Retinal pigment epithelial cell (primary cell): Measurements from ENCODE around the gene FAM204A.

ENCODE experiments used
- DNase-seq: peaks from one replicate; pipeline ENCODE4 v3.0.0-alpha.2; 2010; ENCODE audit warnings: low read depth
- H3K4me3 ChIP-seq: 2 replicates; pipeline ENCODE4 v1.5.1; 2011; ENCODE audit warnings: mild to moderate bottlenecking, low read length, control low read depth, moderate library complexity
- TF ChIP-seq, protein P1 (sequence below): conservative IDR thresholded peaks from 2 replicates; pipeline ENCODE4 v1.5.1; 2011; ENCODE audit warnings: low read depth, low read length, control low read depth, inconsistent platforms

The FAM204A gene

DNA sequence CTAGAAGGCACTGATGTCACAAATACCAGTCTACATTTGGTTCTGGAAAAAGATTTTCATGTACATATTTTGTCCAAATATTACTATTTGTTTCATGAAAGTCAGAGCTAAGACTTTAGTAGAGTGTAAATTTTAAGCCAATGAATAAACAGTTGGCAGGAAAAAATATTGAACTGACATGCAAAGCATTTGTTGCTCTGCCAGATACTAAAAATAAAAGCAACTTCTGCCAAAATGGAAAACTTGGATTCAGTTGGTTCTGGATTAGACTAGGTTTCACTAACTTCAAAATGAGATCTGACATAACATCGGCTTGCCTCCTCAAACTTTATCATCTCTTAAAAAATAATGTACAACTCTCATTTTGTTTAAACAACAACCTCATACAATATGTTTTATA is 34.9 kb downstream of the FAM204A start:
- TF ChIP-seq, protein P1, sequence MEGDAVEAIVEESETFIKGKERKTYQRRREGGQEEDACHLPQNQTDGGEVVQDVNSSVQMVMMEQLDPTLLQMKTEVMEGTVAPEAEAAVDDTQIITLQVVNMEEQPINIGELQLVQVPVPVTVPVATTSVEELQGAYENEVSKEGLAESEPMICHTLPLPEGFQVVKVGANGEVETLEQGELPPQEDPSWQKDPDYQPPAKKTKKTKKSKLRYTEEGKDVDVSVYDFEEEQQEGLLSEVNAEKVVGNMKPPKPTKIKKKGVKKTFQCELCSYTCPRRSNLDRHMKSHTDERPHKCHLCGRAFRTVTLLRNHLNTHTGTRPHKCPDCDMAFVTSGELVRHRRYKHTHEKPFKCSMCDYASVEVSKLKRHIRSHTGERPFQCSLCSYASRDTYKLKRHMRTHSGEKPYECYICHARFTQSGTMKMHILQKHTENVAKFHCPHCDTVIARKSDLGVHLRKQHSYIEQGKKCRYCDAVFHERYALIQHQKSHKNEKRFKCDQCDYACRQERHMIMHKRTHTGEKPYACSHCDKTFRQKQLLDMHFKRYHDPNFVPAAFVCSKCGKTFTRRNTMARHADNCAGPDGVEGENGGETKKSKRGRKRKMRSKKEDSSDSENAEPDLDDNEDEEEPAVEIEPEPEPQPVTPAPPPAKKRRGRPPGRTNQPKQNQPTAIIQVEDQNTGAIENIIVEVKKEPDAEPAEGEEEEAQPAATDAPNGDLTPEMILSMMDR = no peak
- no peak for DNase-seq
- no peak overlapping the region for H3K4me3 ChIP-seq

DNA sequence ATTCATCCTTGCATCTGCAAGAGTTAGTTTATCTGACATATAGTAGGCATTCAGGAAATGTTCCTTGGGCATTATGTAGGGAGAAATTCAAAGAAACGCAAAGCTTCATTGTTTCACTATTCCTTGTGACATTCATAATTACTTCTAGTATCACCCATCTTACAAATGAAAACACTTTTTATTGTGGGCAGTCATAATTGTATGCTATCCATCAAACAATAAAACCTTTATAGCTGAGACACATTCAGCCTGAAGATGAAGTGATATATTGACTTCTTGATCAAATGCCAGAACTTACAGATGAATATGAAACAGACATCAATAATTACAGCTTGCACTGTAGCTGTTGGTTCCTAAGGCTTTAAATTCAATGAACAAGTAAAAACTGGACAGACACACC is 36.4 kb downstream of the FAM204A start:
- no peak for DNase-seq
- no peak overlapping the region for H3K4me3 ChIP-seq
- TF ChIP-seq, protein P1 = no peak

DNA sequence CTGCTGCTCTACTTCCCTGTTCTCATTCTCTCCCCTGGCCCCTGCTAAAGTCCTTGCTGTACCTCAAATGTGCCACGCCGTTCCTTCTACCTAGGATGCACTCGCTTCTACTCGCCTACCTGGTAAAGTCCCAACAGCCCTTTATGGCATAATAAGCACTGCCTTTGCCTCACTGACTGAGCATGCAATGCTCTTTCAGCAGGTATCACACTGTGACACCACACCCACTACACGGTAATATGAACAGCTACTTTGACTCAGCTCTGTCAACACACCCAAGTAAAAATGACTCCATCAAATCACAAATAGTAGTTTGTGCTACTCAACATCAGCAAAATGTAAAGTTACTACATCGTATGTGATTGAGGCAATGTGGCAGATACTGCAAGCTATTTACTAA is 37.6 kb downstream of the FAM204A start:
- no peak overlapping the region for H3K4me3 ChIP-seq
- TF ChIP-seq, protein P1 = no peak
- DNase-seq = no peak

DNA sequence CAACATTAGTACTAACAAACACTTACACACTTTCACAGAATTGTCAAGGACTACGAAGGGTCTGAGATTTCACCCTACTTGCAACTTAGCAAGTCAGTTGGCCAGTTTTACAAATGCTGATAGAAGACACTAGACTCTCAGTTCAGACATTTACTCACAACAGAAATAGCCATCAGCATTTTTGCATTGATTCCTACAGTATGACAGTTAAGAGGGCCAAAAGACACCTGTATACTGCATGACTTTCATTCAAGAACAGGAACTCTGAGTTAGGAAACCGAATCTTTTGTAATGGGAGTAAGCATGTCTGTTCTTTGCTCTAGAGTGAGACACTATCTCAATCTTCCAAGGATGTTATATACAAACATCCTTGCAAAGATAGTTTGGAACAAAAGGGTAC is 40.9 kb downstream of the FAM204A start:
- TF ChIP-seq, protein P1 = no peak

DNA sequence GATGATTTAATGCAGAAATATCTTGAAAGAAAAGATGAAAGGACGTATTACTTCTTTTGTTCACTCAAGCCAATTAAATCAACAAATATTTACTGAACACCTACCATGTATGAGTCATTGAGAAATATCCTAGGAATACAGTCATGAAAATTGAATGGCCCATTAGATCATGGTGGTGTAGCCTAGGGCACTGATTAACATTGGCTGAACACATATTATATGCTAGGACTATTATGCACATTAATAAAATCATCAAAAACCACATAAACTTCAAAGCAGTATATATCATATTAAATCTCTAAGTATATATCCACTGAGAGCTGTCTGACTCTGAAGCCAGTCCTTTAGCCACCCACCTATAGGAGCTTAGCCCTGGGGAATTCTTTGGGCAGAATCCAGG is 41.8 kb downstream of the FAM204A start:
- no peak for DNase-seq
- H3K4me3 ChIP-seq = no peak overlapping the region
- TF ChIP-seq, protein P1 = no peak

More for the DNA sequence above, 40.9 kb downstream of the FAM204A start:
- H3K4me3 ChIP-seq = no peak overlapping the region
- no peak for DNase-seq

DNA sequence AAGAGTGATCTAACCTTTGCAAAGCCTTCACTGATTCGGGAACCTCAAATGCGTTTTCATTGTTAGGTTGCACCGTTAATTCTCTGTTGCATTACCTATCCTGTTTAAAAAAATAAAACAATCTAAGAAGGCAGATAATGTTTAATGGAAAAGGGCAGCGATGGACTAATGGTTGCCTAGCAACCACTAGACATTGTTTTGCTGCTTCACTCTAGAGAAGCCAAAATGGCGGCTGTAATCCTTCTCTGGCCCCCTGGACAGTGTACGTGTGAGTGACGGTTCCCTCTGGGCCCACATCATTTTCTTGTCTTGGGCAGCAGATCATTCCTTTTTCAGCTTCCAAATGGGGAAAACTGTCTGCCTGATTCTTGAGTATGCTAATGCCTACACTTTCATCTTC is 43.3 kb downstream of the FAM204A start:
- no peak overlapping the region for H3K4me3 ChIP-seq
- TF ChIP-seq, protein P1 = no peak

DNA sequence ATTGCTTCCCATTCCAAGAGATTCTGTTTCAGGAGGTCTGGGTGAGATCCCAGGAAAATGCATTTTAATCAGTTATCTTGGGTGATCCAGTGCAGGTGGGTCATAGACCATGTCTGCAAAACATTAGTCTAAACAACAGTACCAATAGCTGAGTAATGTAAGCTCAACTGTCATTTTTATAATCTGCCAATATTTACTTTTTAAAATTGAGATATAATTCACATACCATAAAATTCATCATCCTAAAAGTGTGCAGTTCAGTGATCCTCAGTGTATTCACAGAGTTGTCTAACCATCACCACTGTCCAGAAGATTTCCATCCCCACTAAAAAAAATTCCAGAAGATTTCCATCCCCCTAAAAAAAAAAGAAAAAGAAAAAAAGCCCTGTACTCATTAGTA is 51.0 kb downstream of the FAM204A start:
- TF ChIP-seq, protein P1 = no peak
- no peak overlapping the region for H3K4me3 ChIP-seq
- no peak for DNase-seq

More for the DNA sequence above, 43.3 kb downstream of the FAM204A start:
- DNase-seq = no peak
